ENCODE measurements around the gene HLA-DQA1. TPM values are rescaled to one million over a fixed set of nuclear protein-coding genes. Genes with fewer than 3 reads are reported as not detected.
"Not testable (repeated sequence)": the region's sequence is repeated elsewhere in the genome, so short reads cannot be mapped to it uniquely, and the experiment has no call there.

HLA-DQA1 gene
- total and polyA plus RNA-seq, 4 experiments from 2014 or later: 4.7 to 6.7 (median 5.8) TPM; not detected in 1

- H3K9me3 ChIP-seq (ENCODE audit: control insufficient read depth in 1 of 2, low read length in 2 of 2); H3K27ac ChIP-seq (ENCODE audit: low read depth, low read length); H3K27me3 ChIP-seq (ENCODE audit: insufficient read depth, low read length); CTCF ChIA-PET (ENCODE audit: partially characterized antibody); H3K27me3 Mint-ChIP-seq; H3K4me3 ChIP-seq (ENCODE audit: low read length in 2 of 2); H3K36me3 ChIP-seq (ENCODE audit: insufficient read depth, low read length); POLR2A ChIA-PET (ENCODE audit: partially characterized antibody); H3K9me3 Mint-ChIP-seq; H3K36me3 Mint-ChIP-seq; DNase-seq; intact Hi-C loops (cut with micrococcal nuclease): not testable (repeated sequence)
- peaks cover 16 to 21% (median 18%) of the 10 kb centered on the region in 4 donors for H3K4me1 Mint-ChIP-seq
- H3K4me1 ChIP-seq (ENCODE audit: insufficient read depth, low read length): peaks cover 11% of the 10 kb centered on the region
- H3K4me3 Mint-ChIP-seq: peak overlapping the region in 3 of 8 donors; percentile 13 to 72 (median 18)
- H3K27ac Mint-ChIP-seq: peak overlapping the region in 3 of 7 donors; percentile 10 to 83 (median 62)
Observed at GRCh38 chr6:32641785-32642719, 4.8 kb downstream of the HLA-DQA1 start.

GRCh38 chr6:32642720-32643106 lies 5.5 kb downstream of the HLA-DQA1 start:
- H3K27ac ChIP-seq (ENCODE audit: low read depth, low read length): no peak overlapping the region
- DNase-seq: no peak

GRCh38 chr6:32643904-32644303 lies 6.7 kb downstream of the HLA-DQA1 start:
- Mint-ChIP-seq H3K4me1 (peaks cover 16 to 20% (median 18%) of the 10 kb centered on the region in 4 donors), H3K27ac (no peak overlapping the region), H3K27me3 (no peaks in the 10 kb centered on the region), H3K9me3 (no peaks in the 10 kb centered on the region), H3K4me3 (no peak overlapping the region), H3K36me3 (no peaks in the 10 kb centered on the region)
- Histone ChIP-seq H3K36me3 (ENCODE audit: insufficient read depth, low read length) (no peaks in the 10 kb centered on the region), H3K4me1 (ENCODE audit: insufficient read depth, low read length) (peaks cover 11% of the 10 kb centered on the region), H3K27ac (ENCODE audit: low read depth, low read length) (no peak overlapping the region), H3K27me3 (ENCODE audit: insufficient read depth, low read length) (no peaks in the 10 kb centered on the region), H3K4me3 (ENCODE audit: low read length in 2 of 2) (no peak overlapping the region), H3K9me3 (ENCODE audit: control insufficient read depth in 1 of 2, low read length in 2 of 2) (no peaks in the 10 kb centered on the region)
- no peak for DNase-seq
- ChIA-PET POLR2A (ENCODE audit: partially characterized antibody) (no interaction called here), CTCF (ENCODE audit: partially characterized antibody) (interaction anchor here (1.3 kb wide), 1 partner anchor 12 kb away, joined by 4 read pairs; no protein-coding TSS in a partner anchor)
- intact Hi-C loops (cut with micrococcal nuclease): no loop called here

More at GRCh38 chr6:32642720-32643106, 5.5 kb downstream of the HLA-DQA1 start:
- H3K27me3 ChIP-seq (ENCODE audit: insufficient read depth, low read length): no peaks in the 10 kb centered on the region
- intact Hi-C loops (cut with micrococcal nuclease): no loop called here
- POLR2A ChIA-PET (ENCODE audit: partially characterized antibody): no interaction called here
- no peaks in the 10 kb centered on the region for H3K36me3 ChIP-seq (ENCODE audit: insufficient read depth, low read length)
- no peaks in the 10 kb centered on the region for H3K9me3 ChIP-seq (ENCODE audit: control insufficient read depth in 1 of 2, low read length in 2 of 2)
- H3K9me3 Mint-ChIP-seq: no peaks in the 10 kb centered on the region
- H3K27ac Mint-ChIP-seq: no peak overlapping the region
- peaks cover 16 to 20% (median 18%) of the 10 kb centered on the region in 4 donors for H3K4me1 Mint-ChIP-seq
- no peak overlapping the region for H3K4me3 ChIP-seq (ENCODE audit: low read length in 2 of 2)
- CTCF ChIA-PET (ENCODE audit: partially characterized antibody): no interaction called here
- H3K27me3 Mint-ChIP-seq: no peaks in the 10 kb centered on the region
- no peaks in the 10 kb centered on the region for H3K36me3 Mint-ChIP-seq
- peaks cover 11% of the 10 kb centered on the region for H3K4me1 ChIP-seq (ENCODE audit: insufficient read depth, low read length)
- no peak overlapping the region for H3K4me3 Mint-ChIP-seq

GRCh38 chr6:32645047-32645703 lies 8.0 kb downstream of the HLA-DQA1 start:
- Histone ChIP-seq H3K9me3 (ENCODE audit: control insufficient read depth in 1 of 2, low read length in 2 of 2) (no peaks in the 10 kb centered on the region), H3K36me3 (ENCODE audit: insufficient read depth, low read length) (no peaks in the 10 kb centered on the region), H3K27ac (ENCODE audit: low read depth, low read length) (no peak overlapping the region), H3K4me3 (ENCODE audit: low read length in 2 of 2) (no peak overlapping the region), H3K4me1 (ENCODE audit: insufficient read depth, low read length) (peaks cover 11% of the 10 kb centered on the region), H3K27me3 (ENCODE audit: insufficient read depth, low read length) (no peaks in the 10 kb centered on the region)
- Mint-ChIP-seq H3K36me3 (no peaks in the 10 kb centered on the region), H3K4me3 (no peak overlapping the region), H3K4me1 (peaks cover 15 to 20% (median 16%) of the 10 kb centered on the region in 4 donors), H3K27ac (peak overlapping the region in 1 of 7 donors; percentile 4), H3K27me3 (no peaks in the 10 kb centered on the region), H3K9me3 (no peaks in the 10 kb centered on the region)
- ChIA-PET POLR2A (ENCODE audit: partially characterized antibody) (no interaction called here), CTCF (ENCODE audit: partially characterized antibody) (no interaction called here)
- DNase-seq: no peak
- intact Hi-C loops (cut with micrococcal nuclease): no loop called here

GRCh38 chr6:32655203-32655710 lies 18.1 kb downstream of the HLA-DQA1 start:
- no peak overlapping the region for H3K27ac Mint-ChIP-seq
- no peaks in the 10 kb centered on the region for H3K27me3 ChIP-seq (ENCODE audit: insufficient read depth, low read length)
- H3K27ac ChIP-seq (ENCODE audit: low read depth, low read length): no peak overlapping the region
- intact Hi-C loops (cut with micrococcal nuclease): no loop called here
- no peaks in the 10 kb centered on the region for H3K4me1 ChIP-seq (ENCODE audit: insufficient read depth, low read length)
- POLR2A ChIA-PET (ENCODE audit: partially characterized antibody): no interaction called here
- DNase-seq: no peak
- peaks cover 0 to 14% (median 5%) of the 10 kb centered on the region in 4 donors for H3K4me1 Mint-ChIP-seq
- no peaks in the 10 kb centered on the region for H3K36me3 ChIP-seq (ENCODE audit: insufficient read depth, low read length)
- no peaks in the 10 kb centered on the region for H3K27me3 Mint-ChIP-seq
- CTCF ChIA-PET (ENCODE audit: partially characterized antibody): no interaction called here
- H3K9me3 ChIP-seq (ENCODE audit: control insufficient read depth in 1 of 2, low read length in 2 of 2): no peaks in the 10 kb centered on the region
- peaks cover 0 to 5% of the 10 kb centered on the region in 2 donors for H3K36me3 Mint-ChIP-seq
- peaks cover 0 to 15% (median under 1%) of the 10 kb centered on the region in 8 donors for H3K9me3 Mint-ChIP-seq
- no peak overlapping the region for H3K4me3 ChIP-seq (ENCODE audit: low read length in 2 of 2)
- H3K4me3 Mint-ChIP-seq: no peak overlapping the region

- H3K9me3 ChIP-seq (ENCODE audit: control insufficient read depth in 1 of 2, low read length in 2 of 2); H3K27me3 ChIP-seq (ENCODE audit: insufficient read depth, low read length); H3K27me3 Mint-ChIP-seq; POLR2A ChIA-PET (ENCODE audit: partially characterized antibody); intact Hi-C loops (cut with micrococcal nuclease); H3K4me1 ChIP-seq (ENCODE audit: insufficient read depth, low read length); H3K4me3 ChIP-seq (ENCODE audit: low read length in 2 of 2); DNase-seq; H3K36me3 ChIP-seq (ENCODE audit: insufficient read depth, low read length); CTCF ChIA-PET (ENCODE audit: partially characterized antibody); H3K36me3 Mint-ChIP-seq; H3K4me3 Mint-ChIP-seq; H3K27ac ChIP-seq (ENCODE audit: low read depth, low read length): not testable (repeated sequence)
- peaks cover 0 to 23% (median 8%) of the 10 kb centered on the region in 4 donors for H3K4me1 Mint-ChIP-seq
- H3K9me3 Mint-ChIP-seq: peaks cover 0 to 15% (median under 1%) of the 10 kb centered on the region in 8 donors
- H3K27ac Mint-ChIP-seq: peak overlapping the region in 1 of 7 donors; percentile 42
Observed at GRCh38 chr6:32657329-32657728, 20.1 kb downstream of the HLA-DQA1 start.

DNA sequence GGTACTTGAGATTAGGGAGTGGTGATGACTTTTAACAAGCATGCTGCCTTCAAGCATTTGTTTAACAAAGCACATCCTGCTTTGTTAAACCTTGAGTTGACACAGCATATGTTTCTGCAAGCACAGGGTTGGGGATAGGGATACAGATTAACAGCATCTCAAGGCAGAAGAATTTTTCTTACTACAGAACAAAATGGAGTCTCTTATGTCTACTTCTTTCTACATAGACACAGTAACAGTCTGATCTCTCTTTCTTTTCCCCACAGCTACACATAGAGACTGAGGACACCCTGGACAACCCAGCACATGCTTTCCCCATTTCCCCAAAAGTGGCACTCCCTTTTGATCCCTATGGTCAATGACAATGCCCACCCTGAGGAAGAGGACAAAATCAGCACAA lies 20.6 kb downstream of the HLA-DQA1 start:
- H3K27ac ChIP-seq (ENCODE audit: low read depth, low read length); H3K9me3 ChIP-seq (ENCODE audit: control insufficient read depth in 1 of 2, low read length in 2 of 2); H3K4me1 ChIP-seq (ENCODE audit: insufficient read depth, low read length); intact Hi-C loops (cut with micrococcal nuclease); H3K27ac Mint-ChIP-seq; H3K27me3 ChIP-seq (ENCODE audit: insufficient read depth, low read length); H3K36me3 ChIP-seq (ENCODE audit: insufficient read depth, low read length); DNase-seq; H3K4me3 ChIP-seq (ENCODE audit: low read length in 2 of 2); H3K27me3 Mint-ChIP-seq; H3K36me3 Mint-ChIP-seq; H3K4me3 Mint-ChIP-seq; POLR2A ChIA-PET (ENCODE audit: partially characterized antibody): not testable (repeated sequence)
- Mint-ChIP-seq H3K4me1 (peaks cover 0 to 26% (median 8%) of the 10 kb centered on the region in 4 donors), H3K9me3 (peaks cover 0 to 15% (median under 1%) of the 10 kb centered on the region in 8 donors)
- CTCF ChIA-PET (ENCODE audit: partially characterized antibody): interaction anchor here (1.0 kb wide), 1 partner anchor 9 kb away, joined by 3 read pairs; the partner anchor contains the start of gene HLA-DQB1

All from CD4-positive, alpha-beta memory T cell (primary cell).